NCI-H1436 (cell line): ENCODE measurements around the gene TRIP11.

Experiments
- DNase-seq: peaks from one replicate; lab custom pipeline; 2025; lab: John Stamatoyannopoulos, UW

TRIP11 gene

GRCh38 chr14:91953170-91953985 lies 86.5 kb downstream of the TRIP11 start:
- DNase-seq, result no peak

- DNase-seq, result no peak
These were observed 92.2 kb downstream of the TRIP11 start, which contains the start of gene FBLN5 for GRCh38 chr14:91947475-91948184. FBLN5 (minus strand) TSS chr14:91947694; CDS start chr14:91947229, 465 bp downstream.

- no peak for DNase-seq
These were observed 93.0 kb downstream of the TRIP11 start for GRCh38 chr14:91946622-91947474.

GRCh38 chr14:91945751-91946621 lies 93.9 kb downstream of the TRIP11 start:
- DNase-seq, result no peak

GRCh38 chr14:91942946-91943345 lies 96.9 kb downstream of the TRIP11 start:
- DNase-seq, result no peak

- no peak for DNase-seq
These were observed 97.7 kb downstream of the TRIP11 start for GRCh38 chr14:91942128-91942527.

GRCh38 chr14:91940209-91940608 lies 99.7 kb downstream of the TRIP11 start:
- DNase-seq, result no peak

- DNase-seq, result no peak
These were observed 104.3 kb downstream of the TRIP11 start for GRCh38 chr14:91935586-91935985.

GRCh38 chr14:91934554-91935285 lies 105.1 kb downstream of the TRIP11 start:
- no peak for DNase-seq

- DNase-seq, result no peak
These were observed 108.3 kb downstream of the TRIP11 start for GRCh38 chr14:91931478-91932088.

- DNase-seq, result no peak
These were observed 110.2 kb downstream of the TRIP11 start for GRCh38 chr14:91929700-91930099.

- no peak for DNase-seq
These were observed 112.1 kb downstream of the TRIP11 start for GRCh38 chr14:91927800-91928199.

GRCh38 chr14:91927191-91927590 lies 112.7 kb downstream of the TRIP11 start:
- no peak for DNase-seq

- DNase-seq, result no peak
These were observed 113.5 kb downstream of the TRIP11 start for GRCh38 chr14:91926131-91926890.

- no peak for DNase-seq
These were observed 114.1 kb downstream of the TRIP11 start for GRCh38 chr14:91925727-91926121.

- no peak for DNase-seq
These were observed 114.7 kb downstream of the TRIP11 start for GRCh38 chr14:91925001-91925726.

- no peak for DNase-seq
These were observed 119.3 kb downstream of the TRIP11 start for GRCh38 chr14:91920526-91920925.

- DNase-seq, result no peak
These were observed 120.0 kb downstream of the TRIP11 start for GRCh38 chr14:91919814-91920213.
